NCI-H2029 (cell line): ENCODE measurements around the gene FGR.
"Not testable (repeated sequence)": the region's sequence is repeated elsewhere in the genome, so short reads cannot be mapped to it uniquely, and the experiment has no call there.

Experiments used
- DNase-seq: peaks from one replicate; lab custom pipeline; 2025; lab: John Stamatoyannopoulos, UW

The FGR gene

DNA sequence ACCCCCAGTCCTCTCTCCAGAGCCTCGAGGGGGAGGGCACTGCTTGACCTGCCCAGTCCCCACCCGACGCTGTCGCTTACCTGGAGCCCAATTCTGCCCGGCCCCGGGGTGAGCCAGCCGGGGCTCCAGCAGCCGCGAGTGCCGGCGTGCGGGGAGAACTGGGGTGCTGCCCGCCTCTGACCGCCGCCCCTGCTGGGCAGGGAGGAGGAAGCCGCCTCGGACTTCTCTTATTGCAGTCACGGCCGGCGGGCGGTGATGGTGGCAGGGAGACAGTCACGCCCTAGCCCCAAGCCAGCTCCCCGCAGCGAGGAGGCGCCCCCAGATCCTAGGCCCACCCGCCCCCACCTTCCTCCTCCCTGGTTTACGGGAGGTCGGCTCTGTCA, at the start of gene FGR:
FGR (minus strand) TSS at position 201 of the 383 bp plus-strand sequence. CDS start 11,269 bp downstream, outside the sequence.
- no peak for DNase-seq

DNA sequence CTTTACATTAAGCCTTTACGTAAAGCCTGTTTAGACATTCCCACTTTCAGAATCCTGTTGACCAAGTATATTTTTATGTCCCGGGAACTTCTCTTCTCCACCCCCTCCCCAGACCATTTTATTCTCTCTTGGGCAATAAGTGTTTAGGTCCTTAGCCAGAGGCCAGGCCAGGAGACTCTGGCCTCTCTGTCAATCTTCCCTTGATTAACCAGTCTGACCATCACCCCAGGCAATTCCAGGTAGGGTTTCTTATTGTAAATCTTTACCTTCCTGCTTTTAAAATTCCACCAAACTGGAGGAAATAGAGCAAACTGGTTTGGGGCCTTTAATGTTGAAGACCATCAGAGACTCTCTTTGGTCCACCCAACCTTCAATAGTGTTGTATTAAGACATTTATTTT, 49.2 kb upstream of the FGR start:
- no peak for DNase-seq

DNA sequence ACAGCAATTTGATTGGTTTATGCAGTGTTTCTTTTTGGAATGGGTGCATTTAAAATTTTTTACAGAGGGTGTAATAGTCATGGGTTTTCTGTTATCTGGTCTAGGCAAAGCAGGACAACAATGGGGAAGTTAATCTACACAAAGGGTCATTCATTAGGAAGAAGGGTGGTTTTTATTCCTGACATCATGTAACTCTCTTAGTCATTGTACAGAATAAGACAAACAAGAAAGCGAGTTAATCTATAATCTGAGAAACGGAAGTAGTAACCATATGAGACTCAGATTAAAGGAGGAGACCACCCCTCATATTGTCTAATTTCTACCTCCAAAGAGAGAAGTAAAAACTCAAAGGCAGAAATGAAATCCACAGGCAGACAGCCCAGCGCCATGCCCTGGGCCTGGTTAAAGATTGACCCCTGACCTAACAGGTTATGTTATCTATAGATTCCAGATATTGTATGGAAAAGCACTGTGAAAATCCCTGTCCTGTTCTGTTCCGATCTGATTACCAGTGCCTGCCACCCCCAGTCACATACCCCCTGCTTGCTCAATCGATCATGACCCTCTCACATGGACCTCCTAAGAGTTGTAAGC, 47.5 kb upstream of the FGR start:
- DNase-seq = no peak

DNA sequence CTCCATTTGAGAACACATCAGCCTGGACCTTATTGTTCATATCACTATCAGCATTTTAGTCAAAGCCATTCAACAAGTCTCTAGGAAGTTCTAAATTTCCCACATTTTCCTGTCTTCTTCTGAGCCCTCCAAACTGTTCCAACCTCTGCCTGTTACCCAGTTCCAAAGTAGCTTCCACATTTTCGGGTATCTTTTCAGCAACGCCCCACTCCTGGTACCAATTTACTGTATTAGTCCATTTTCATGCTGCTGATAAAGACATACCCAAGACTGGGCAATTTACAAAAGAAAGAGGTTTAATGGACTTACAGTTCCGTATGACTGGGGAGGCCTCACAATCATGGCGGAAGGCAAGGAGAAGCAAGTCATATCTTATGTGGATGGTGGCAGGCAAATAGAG, 46.6 kb upstream of the FGR start:
- DNase-seq = not testable (repeated sequence)

DNA sequence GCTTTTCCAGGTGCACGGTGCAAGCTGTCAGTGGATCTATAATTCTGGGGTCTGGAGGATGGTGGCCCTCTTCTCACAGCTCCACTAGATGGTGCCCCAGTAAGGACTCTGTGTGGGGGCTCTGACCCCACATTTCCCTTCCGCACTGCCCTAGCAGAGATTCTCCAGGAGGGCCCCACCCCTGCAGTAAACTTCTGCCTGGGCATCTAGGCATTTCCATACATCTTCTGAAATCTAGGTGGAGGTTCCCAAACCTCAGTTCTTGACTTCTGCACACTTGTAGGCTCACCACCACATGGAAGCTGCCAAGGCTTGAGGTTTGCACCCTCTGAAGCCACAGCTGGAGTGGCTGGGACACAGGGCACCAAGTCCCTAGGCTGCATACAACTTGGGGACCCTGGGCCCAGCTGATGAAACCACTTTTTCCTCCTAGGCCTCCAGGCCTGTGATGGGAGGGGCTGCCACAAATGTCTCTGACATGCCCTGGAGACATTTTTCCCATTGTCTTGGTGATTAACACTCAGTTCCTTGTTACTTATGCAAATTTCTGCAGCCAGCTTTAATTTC, 45.3 kb upstream of the FGR start:
- DNase-seq = not testable (repeated sequence)

DNA sequence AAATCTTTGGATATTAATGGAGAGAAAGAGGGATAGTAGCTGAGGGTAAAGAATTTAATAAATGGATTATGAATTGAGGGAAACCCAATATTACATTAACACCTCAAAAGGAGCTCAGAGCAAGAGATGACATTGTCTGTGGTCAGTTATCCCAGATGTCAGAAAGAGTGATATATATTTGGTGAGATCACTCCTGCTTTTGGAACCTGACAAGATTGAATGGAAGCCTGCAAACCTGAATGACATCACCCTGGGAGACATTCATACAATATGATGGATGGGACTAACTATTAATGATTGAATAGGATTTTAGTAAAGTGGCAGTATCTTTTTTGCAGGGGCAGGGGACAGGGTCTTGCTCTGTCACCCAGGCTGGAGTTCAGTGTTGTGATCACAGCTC, 43.8 kb upstream of the FGR start:
- DNase-seq = no peak

DNA sequence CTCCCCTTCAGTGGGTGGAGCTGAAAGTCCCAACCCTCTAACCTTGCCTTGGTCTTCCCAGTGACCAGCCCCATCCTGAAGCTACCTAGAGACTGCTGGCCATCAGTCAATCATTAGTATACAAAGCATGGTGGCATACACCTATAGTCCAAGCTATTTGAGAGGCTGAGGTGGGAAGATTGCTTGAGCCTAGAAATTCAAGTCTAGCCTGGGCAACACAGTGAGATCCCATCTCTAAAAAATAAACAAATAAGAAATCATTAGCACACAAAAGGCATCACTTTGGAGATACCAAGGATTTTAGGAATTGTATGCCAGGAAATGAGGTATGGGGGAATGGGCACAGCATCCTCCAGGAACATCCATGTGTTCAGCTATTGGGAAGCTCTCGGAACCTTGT, 41.4 kb upstream of the FGR start:
- DNase-seq = no peak

DNA sequence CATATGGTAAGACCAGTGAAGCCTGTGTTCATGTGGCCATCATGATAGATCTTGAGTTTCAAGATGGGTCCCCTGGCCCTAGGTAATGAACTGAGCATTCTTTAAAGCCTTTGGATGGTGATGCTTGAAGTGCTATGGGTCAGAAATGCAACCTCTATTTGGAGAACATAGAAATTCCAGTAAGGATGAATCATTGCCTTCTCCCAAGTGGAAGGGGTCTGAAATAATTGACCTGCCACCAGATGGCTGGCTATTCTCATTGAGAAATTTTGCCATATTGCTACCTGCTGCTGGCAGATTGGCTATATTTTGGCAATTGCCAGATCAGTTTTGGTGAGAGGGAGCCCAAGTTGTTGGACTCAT, 37.7 kb upstream of the FGR start:
- no peak for DNase-seq

DNA sequence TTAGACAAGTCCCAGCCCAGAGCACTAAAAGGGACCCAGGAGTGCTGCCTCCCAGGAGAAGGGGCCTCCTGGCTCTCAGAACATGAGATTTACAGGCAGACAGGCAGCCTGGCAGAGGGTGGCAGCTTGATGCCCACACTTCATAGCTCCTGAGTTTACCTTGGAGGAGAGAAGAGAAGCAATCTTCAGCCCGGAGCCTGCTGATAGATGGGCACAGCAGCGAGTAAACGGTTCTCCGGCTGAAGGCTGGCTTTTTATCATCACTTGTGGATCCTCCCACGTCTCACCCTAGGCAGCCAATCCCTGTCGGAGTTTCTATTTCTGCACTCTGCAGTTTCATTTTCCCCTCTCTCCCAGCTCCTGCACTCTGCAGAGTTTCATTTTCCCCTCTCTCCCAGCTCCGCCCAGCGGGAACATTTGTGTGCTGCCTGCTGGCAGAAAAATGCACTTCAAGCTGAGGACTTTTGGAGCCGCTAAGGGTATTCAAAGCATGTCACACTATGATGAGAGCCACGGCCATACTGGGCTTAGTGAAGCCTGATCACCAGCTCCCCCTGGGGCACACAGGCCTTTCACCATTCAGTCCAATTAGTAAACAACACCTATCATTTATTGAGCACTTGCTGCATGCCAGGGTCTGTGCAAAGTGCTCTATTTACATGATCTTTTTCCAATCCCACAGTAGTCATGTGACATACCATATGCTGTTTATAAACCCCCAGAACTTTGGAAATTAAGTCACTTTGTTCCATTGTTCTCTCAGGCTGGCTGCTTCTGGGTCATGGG, 37.2 kb upstream of the FGR start, which contains the start of gene IFI6:
IFI6 (minus strand) TSS at position 229 of the 786 bp plus-strand sequence. CDS start 2,878 bp downstream, outside the sequence.
- peak; percentile 95 for DNase-seq

DNA sequence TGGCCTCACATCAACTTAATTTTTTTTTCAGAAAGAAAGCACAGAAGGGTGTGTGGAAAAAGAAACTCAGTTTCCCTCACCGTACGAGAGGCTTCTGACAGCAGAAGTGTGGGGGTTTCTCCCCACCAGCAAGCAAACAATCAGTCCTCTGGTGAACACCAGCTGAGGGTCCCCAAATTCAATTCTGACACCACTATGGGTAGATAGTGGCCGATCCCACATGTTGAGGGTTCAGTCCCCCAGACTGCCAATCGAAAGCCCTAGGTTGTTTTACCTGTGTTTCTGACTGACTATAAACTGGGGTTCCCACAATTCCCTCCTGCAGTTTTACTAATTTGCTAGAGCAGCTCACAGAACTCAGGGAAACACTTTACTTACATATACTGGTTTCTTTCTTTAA, 34.9 kb upstream of the FGR start:
- no peak for DNase-seq

DNA sequence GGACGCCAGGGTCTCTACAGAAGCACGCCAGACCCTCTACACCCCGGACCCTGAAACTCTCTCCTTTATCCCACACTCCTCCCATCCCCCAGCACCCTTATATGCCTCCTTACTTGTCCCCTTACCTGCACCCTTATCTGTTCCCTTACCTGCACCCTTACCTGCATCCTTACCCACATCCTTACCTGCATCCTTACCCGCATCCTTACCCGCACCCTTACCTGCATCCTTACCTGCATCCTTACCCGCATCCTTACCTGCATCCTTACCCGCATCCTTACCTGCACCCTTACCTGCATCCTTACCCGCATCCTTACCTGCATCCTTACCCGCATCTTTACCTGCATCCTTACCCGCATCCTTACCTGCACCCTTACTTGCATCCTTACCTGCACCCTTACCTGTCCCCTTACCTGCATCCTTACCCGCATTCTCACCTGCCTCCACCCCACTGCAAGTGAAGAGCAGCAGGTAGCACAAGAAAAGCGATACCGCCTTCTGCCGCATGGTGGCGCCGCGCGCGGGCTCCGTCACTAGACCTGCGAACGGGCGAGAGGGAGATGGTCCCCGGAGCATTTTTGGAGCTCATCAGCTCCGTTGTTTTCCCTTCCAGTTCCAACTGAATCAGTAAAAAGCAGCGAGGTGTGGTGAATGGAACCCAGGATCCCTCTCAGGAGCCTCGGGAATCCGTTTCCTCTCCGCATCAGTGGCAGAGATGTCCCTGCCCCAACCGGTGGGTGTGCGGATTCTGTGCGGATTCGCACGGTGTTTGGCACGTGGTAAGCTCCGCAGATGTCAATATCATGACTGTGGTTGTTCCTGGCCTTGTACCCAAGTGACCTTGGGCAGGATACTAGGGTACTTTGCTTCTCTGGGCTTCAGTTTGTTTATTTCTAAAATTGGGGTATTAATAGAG, 34.1 kb upstream of the FGR start:
- no peak for DNase-seq

DNA sequence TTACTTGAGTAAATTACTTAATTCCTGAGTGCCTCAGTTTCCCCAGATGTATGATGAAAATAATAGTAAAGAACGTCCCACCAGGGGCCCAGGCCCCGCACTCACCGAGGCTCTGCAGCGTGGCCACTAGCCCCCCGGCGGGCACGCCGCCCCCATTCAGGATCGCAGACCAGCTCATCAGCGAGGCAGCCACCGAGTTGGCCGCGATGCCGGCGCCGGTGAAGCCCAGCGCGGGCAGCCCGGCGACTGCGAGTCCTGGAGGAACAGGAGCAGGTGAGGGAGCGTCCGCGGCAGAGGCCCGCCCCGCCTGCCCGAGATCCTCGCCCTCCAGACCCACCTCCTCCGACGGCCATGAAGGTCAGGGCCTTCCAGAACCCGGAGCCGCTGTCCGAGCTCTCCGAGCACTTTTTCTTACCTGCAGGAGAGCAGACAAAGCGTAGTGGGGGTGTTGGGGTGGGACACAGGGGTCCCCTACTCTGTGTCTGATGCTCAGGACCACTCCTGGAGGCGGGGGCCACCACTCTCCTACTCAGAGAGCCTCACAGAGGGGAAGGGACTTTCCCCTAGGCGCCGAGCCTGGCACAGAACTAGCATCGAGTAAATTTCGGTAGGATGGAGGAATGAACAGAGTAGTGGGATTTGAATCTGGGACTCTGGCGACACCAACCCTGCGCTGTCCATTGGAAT, 33.3 kb upstream of the FGR start:
- no peak for DNase-seq

DNA sequence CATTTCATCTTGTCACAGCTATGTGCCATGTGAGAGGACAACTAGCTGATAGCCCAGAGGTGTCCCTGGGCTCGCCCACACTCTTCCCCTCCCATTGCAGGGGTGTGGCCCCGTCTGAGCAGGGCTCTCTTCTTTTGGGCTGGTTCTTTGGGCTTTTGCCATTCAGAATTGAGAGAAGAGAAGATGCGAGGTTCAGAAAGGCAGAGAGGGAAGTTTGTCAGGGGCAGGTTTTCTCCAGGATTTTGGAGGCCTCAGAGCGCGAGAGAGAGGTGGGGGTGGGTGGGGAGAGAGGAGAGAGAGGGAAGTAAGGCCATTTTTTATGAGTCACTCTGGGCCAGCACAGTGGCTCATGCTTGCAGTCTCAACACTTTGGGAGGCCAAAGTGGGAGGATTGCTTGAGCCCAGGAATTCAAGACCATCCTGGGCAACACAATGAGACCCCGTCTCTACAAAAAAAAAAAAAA, 31.8 kb upstream of the FGR start:
- no peak for DNase-seq

DNA sequence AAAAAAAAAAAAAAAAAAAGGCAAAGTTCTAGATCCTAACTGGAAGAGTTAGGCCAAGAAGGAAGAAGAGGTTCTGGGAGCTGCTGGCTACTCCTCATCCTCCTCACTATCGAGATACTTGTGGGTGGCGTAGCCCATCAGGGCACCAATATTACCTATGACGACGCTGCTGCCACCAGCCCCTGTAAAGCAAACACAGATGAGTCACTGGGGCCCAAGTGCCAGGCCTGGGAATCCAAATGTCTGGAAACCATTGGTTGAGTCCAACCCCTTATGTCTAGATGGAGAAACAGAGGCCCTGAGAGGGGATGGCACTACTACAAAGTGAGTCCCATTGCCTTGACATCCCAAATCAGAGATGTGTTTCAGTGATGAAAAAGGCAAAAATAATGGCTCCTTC, 31.3 kb upstream of the FGR start:
- no peak for DNase-seq

DNA sequence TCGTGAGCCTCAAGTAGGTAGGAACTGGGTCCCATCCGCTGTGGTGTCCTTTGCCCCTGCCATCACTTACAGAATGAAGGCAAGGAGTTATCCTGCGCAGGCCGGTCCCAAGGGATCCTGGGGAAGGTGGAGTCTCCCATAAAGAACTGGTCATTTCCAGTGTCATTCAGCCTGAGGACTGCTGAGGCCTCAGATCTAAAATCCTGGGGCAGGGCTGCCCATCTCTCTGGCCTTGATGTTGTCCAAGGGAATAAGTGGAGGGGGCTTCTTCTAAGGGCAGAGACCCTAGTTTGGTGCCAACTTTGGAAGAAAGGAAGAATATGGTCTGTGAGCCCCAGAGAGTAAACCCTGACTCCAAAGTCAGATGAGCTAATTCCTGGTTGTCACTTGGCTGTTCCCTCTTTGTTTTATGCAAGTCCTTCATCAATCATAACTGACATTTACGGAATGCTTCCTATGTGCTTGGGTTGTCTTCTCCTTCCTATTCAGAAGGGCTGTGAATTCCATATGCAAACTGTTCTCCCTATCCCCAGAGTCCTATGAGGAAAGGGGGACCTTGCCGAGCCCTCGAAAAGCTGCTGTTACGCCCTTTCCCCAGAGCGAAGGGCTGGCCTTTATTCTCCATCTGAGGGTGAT, 30.1 kb upstream of the FGR start:
- DNase-seq = no peak

DNA sequence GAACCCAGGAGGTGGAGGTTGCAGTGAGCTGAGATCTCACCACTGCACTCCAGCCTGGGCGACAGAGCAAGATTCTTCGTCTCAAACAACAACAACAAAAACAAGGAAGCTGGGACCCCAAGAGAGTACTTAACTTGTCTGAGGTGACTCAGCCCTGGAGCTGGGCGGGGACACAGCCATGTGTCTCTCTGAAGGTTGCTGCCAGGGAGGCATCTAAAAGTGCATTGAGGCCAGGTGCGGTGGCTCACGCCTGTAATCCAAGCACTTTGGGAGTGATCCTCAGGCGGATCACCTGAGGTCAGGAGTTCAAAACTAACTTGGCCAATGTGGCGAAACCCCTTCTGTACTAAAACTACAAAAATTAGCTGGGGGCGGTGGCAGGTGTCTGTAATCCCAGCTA, 29.3 kb upstream of the FGR start:
- DNase-seq = no peak

DNA sequence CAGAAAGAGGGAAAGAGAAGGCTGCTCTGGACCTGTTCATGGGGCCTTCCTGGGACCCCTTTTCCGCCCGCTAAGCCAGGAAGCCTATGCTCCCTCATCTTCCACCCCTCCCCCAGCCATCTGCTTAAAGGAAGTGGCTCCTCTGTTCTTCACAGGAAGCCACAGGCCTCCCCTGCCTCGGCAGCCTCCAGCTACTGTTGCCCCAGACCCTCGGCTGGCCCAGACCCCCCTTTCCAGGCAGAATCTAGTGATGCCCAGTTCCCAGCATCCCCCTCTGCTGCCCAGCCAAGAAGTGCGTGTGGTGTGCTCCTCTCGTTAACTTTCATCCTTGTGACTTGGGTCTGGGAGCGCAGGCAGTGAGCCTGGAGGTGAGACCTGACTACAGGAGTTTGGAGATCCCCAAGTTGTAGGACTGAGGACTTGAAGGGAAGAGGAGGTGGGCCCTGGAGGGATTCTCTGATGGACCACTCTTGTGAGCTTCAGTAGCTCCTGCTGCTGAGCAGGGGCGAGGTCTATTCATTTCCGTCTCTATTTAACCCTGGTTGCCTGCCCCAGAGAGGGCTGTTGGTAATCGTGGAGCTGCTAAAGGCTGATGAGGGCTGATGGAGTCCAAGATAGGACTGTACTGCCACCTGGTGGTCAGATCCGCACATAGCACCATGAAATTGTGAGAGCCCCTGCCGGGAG, 27.9 kb upstream of the FGR start:
- no peak for DNase-seq

DNA sequence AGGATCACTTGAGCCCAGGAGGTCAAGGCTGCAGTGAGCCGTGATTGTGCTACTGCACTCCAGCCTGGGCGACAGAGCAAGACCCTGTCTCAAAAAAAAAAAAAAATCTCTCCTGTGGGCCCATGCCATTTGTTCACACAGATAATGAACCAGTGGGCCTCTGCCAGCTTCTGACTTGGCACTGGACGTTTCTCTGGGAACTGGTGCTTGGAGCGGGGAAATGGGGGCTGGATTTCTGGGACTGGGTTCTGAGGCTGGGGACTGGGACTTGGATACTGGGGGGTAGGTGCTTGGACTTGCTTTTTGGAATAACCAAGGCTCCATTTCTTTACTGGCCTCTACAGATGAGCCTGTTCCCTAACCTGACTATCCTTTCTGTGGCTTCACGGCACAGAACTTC, 27.3 kb upstream of the FGR start:
- DNase-seq = no peak

DNA sequence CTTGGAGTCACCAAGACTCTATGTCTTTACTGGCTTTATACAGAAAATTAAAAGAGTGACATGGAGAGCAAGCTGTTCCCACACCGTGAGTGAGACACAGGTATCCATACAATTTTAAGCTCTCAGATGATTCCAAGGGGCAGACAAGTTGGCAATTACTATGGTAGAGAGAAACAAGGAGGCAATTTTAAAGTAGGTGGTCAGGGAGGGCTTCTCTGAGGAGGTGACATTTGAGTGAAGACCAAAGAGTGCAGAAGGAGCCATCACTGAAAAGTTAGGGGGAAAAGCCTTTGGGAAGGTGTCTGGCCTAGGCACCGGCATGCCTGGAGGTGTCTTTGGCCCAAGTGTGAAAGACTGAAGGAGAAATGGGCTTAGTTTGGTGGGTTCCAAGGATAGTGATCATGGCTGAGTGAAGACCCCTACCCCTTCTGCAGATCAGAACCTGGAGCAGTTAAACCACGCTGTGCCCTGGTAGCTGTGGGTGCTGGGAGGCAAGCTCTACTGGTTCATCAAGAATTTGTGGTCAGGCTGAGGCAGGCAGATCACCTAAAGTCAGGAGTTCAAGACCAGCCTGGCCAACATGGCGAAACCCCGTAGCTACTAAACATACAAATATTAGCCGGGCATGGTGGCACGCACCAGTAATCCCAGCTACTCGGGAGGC, 26.6 kb upstream of the FGR start:
- DNase-seq = no peak

DNA sequence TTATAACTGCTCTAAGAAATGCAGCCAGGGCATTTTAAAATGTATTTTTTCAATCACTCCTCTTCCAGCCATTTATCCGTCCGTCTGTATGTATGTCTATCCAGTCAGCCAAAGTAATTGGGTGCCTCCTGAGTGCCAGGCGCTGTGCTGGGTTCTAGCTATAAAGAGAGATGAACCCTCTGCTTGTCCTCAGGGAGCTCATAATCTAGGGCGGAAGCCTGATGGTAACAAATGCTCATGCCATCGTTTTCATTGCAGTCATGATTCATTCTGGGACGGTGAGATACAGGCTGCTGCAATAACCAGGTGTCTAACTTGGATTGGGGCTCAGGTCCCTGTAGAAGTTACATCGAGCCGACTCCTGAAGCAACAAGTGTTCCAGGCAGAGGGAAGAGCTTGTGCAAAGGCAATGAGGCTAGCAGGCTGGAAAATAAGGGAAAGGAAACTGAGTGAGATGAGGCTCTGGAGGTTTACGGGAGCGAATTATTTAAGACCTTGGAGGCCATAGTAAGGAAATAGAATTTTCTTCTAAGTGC, 25.4 kb upstream of the FGR start:
- DNase-seq = no peak
